HG03432 (cell line): Measurements from ENCODE around the gene GNB1L.
"Not testable (repeated sequence)": the region's sequence is repeated elsewhere in the genome, so short reads cannot be mapped to it uniquely, and the experiment has no call there.

Experiments
- ATAC-seq: cut with Tn5 transposase; IDR thresholded peaks from one replicate; pipeline ENCODE4 v1.9.1; 2021; ENCODE audit warnings: mild to moderate bottlenecking, moderate library complexity; ENCODE audit not compliant: unreplicated experiment

GNB1L gene

GRCh38 chr22:19800306-19800705 lies 54.4 kb downstream of the GNB1L start:
- no peak for ATAC-seq

DNA sequence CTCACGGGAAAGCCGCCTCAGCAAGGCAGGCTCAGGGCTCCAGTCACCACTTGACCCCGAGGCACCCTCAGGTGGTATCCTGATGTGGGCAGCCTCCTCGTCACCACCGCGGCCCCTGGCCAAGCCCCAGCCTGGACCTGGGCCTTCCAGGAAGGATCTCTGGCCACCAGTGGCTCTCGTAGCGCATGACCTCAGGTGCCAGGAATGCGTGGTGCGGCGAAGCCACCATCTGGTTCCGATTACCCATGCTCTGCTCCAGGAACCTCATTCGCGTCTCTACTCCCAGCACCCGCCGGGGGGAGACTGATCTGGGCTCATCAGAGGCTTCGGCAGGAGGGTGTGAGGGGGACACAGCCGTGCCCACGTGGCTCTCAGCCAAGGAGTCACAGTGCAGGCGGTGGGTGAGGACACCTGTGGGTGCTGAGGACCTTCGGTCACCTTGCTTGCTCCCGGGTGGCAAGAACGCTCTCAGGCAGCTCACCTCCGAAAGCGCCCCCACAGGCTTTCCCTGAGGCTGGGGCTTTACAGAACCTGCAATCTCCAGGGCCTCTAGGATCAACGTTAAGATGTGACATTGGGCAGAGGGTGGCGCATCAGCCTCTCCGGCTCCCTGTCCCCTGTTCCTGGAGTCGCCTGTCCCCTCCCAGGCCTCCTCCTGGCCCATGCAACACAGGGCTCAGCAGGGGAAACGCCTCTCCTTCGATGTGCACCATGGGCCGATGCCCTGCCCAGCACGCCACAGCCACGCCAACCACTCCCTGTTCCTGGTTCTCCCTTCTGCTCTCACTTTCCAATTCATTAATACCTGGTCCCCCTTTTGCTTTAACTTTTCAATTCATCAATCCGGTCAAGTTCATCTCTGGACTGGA lies 55.1 kb downstream of the GNB1L start:
- no peak for ATAC-seq

DNA sequence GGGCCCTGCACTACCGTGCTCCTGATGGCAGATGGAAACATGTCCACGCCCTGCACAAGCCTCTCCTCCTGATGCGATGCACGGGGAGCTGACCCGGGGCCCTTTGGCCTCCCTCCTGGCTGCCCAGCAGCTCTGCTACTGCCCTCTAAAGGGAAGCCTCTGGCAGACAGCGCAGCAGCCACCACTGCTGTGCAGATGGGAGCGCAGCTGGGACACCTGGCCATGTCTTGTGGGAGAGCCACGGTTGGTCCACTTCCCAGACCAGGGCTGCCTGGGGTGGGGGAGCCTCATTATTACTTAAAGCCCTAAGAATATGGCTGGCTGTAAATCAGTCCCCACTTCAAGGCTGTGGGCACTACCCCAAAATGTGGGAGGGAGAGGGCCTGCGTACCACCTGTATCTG lies 55.8 kb downstream of the GNB1L start:
- no peak for ATAC-seq

DNA sequence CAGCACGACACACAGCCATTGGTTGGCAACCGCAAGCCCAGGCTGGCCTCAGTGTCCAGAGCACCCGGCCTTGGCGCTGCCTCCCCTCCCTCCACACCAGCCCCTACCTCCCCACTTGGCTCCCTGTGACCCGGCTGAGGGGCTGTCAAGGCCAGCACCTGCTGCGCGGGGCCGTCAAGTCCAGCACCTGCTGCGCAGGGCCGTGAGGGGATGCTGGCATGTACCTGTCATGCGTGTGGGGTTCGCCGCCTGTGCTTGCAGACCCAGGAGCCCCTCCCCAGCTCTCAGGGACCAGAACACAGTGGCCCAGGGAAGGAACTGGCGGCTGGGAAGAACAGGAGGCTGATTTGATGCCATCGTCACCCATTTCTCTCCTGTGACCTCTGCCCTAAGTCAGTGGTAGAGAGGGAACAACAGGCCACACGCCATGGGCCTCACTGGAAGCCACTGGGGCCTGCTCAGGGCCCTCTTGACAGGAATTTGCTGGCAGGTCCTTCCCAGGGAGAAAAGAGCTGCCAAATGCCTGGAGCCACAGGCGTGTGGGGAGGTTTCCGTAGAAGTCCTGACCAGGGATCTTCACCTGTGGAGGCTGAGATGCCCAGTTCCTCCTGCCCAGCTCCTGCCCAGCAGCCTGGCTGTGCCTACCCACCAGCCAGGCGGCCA lies 56.5 kb downstream of the GNB1L start:
- ATAC-seq = no peak

GRCh38 chr22:19797086-19798002 lies 57.3 kb downstream of the GNB1L start:
- no peak for ATAC-seq

DNA sequence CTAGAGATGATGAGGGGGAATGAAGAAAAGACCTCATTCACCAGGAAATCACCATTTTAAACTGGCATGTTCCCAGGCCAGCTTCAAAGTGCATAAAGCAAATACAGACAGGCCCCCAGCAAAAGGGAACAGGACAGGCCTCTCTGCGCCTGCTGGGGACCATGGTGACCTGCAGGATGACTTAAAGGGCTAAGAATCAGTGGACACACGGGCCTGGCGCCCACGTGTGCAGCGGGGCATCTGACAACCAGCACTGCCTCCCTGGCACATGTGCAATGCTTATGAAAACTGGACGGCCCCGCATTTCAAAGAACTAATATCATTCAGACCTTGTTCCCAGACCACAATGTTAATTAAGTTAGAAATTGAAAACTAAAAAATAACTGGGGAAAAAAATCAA lies 58.5 kb downstream of the GNB1L start:
- ATAC-seq = no peak

DNA sequence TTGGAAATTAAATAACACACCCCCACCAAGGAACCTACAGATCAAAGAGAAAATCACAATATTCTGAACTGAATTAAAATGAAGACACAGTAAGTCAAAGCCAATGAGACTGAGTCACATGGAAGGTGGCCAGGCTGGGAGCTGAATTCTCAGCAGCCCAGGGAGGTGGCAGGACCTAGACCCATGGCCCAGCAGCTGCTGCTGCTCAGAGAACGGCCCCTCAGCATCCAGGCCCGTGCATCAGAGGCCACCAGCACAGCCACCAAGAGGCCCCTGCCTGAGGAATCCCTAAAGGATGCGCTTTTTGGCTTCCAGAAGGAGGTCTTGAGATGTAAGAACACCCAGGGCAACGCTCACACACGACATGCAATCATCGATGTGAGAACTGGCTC lies 59.1 kb downstream of the GNB1L start:
- ATAC-seq = no peak

GRCh38 chr22:19793661-19794310 lies 60.9 kb downstream of the GNB1L start:
- ATAC-seq = no peak

DNA sequence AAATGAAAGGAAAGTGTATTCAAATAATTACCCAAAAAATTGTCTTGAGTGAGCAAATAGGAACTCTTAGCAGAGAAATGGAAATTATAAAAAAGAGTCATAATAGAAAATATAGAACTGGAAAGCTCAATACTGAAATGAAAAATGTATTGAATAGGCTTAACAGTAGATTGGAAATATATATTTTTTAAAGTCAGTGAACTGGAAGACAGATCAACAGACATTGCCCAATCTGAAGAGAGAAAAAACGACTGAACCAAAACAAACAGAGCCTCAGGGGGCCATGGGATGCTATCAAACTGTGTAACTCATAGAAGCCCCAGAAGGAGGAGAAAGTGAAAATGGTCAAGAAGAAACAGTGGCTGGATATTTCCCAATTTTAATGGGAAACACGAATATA lies 61.5 kb downstream of the GNB1L start:
- no peak for ATAC-seq

DNA sequence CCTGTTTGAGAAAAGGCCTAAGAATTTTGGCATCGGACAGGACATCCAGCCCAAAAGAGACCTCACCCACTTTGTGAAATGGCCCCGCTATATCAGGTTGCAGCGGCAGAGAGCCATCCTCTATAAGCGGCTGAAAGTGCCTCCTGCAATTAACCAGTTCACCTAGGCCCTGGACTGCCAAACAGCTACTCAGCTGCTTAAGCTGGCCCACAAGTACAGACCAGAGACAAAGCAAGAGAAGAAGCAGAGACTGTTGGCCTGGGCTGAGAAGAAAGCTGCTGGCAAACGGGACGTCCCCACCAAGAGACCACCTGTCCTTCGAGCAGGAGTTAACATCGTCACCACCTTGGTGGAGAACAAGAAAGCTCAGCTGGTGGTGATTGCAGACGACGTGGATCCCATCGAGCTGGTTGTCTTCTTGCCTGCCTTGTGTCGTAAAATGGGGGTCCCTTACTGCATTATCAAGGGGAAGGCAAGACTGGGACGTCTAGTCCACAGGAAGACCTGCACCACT lies 62.2 kb downstream of the GNB1L start:
- ATAC-seq = not testable (repeated sequence)

DNA sequence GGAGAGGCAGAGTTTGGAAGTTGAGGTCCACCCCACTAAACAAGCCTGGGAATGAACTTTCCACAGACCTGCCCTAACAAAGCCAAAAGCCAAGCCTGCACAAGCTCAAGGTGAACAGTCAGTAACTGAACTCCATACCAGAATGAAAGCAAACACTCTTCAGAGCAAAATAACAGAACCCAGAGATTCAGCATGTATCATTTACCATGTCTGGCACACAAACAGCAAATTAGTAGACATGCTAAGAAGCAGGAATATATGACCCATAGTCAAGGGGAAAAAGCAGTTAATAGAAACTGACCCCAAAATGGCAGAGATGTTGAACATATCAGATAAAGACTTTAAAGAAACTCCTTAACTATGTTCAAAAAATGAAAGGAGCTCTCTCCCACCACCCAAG lies 62.8 kb downstream of the GNB1L start:
- no peak for ATAC-seq

DNA sequence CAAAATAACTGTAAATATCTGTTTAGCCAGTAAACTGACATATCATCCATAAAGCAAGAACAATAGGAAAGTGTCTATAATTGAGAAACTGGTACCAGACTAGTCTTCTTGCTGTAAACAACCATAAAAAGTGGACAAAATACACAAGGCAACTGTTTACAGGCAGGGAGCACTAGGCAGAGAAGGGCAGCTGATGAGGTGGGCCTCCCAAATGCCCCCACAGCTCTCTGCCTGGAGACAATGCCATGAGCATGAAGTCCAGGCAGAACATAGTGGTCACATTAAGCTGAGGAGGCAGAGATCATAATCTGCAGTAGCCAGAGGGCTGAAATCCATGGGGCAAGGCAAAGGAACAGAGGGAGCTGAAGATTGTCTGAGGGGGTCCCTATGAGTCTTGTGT lies 63.4 kb downstream of the GNB1L start:
- ATAC-seq = no peak

- no peak for ATAC-seq
Measured at GRCh38 chr22:19789828-19790227, 64.8 kb downstream of the GNB1L start.

DNA sequence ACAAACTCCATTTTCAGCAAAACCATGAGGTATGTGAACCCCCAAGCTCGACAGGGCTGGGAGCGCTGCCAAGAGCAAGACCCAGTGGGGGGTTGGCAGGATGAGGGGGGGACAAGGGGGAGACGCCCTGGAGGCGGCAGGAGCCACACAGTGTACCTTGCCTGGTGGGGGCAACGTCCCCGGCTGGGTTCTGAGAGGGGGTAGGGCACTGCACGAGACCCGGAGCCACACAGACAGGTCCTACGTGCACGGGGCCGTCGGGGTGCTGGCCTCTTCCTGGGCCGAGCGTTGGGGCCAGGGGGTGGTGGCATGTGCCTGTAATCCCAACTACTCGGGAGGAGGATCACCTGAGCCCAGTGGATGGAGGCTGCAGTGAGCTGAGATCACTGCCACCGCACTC lies 65.3 kb downstream of the GNB1L start:
- ATAC-seq = no peak

- no peak for ATAC-seq
Measured at GRCh38 chr22:19788661-19789225, 65.9 kb downstream of the GNB1L start.

- ATAC-seq = no peak
Measured at GRCh38 chr22:19787849-19788141, 66.9 kb downstream of the GNB1L start.

DNA sequence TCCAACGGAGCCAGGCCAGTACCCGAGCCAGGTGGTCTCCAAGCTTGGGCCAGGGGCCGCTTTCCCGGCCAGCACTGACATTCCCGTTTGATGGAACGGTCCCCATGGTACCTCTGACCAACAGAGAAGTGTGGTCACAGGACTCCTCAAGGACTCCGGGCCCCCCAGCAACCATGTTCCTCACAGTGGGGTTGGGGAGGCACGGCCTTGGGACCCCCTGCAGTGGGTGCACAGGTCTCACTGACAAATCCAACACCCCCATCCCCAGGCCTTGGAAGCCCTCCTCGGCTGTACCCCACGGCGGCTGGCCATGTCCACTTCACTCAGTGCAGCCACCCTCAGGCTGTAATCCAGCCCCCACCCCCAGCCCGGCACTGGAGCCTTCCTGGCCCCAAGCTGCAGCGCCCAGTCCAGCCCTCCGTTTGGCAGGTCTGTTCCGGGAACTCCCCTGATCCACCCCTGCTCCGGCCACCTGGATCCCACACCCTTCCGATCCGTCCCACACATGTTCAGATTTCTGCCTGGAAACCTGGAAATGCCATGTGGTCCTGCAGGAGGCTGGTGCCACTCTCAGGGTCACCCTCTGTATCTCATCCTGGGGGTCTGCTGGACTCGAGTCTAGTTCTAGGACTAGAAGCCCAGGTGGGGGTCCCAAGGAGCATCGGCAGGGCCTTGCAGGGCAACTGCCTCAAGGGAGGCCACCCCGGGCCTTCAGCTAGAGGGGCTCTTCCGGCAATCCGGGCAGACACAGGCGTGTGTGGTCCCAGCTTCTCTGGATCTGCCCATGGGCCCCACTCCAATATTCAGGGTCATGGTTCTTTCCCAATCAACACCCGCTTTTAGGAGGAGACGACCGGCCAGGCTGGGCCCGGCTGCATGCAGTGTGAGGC lies 67.5 kb downstream of the GNB1L start:
- no peak for ATAC-seq

DNA sequence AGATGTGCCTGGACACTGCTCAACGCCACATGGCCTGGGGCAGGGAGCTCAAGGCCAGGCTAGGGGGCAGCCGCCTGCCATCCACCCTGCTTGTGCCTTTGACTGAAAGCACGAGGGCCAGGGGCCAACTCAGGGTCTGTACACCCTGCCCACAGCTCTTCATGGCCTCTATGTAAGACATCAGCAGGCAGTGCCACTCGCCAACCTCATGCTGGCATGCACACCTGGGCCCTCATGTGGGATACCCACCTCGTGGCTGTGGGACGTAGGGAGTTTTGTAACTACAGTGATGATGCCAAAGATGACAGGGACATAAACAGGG lies 68.4 kb downstream of the GNB1L start:
- ATAC-seq = no peak

DNA sequence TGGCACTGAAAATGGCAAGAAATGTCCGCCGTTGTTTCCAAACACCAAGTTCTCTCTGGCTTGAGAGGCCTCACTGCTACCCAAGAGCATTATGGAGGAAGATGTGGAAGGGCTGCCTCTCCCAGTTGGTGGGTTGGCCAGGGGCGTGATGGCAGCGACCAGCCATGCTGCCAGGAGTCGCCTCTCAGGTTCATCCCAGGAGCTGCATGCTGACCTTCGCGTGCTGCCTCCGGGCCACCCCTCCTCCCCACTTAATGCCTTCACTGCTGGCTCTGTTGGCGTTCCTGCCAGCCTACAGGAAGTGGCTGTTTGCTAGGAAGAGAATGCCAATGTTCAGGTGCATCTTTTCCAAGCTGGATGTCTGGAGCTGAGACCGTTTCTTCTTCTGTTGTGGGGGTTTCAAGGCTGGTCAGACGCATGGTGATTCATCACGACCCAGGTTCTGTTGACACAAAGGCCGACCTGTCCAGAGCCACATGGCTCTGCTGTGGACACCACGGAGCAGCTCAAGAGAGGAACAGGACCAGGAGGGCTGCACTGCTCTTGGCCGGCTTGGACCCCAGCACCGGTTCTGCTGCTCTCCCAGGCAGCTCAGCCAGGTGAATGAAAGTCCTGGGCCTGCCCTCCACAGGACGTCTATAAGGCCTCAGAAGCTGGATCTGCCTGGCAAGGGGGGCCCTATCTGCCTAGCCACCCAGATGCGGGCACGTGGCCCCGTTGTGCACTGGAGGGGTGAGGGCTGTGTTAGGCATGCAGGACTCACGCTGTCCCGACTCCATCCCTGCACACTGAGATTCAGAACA lies 69.0 kb downstream of the GNB1L start:
- no peak for ATAC-seq
